ENCODE measurements around the gene GRK7. TPM values are rescaled to one million over a fixed set of nuclear protein-coding genes. Genes with fewer than 3 reads are reported as not detected.

The GRK7 gene
- total RNA-seq (under 1 TPM in 2 of 9 donors, not detected in 7; 0.07 to 0.11 TPM), polyA plus RNA-seq (under 1 TPM in 1 of 3 donors, not detected in 2; 0.07 TPM)
- long read RNA-seq, donor 1: 0 reads
- long read RNA-seq, donor 2: 0 reads
- long read RNA-seq, donor 3: 0 reads
- long read RNA-seq, donor 4: 0 reads
- long read RNA-seq, donor 5, partial matches to known transcripts: 0 of 1 reads
- long read RNA-seq, donor 5, other reads (novel, unspliced or antisense): 1 of 1 reads
- long read RNA-seq, donor 6: 0 reads
- long read RNA-seq, donor 7: 0 reads
- long read RNA-seq, donor 8: 0 reads
- long read RNA-seq, donor 9: 0 reads
- long read RNA-seq, donor 10: 0 reads

- Histone ChIP-seq H3K9me3 (replicated peaks in 1 of 3) (no peaks in the 10 kb centered on the region), H3K4me3 (no peak within 1 kb of the TSS), H3K4me1 (replicated peaks in 1 of 2) (no peaks in the 10 kb centered on the region), H3K27me3 (no peaks in the 10 kb centered on the region), H3K36me3 (replicated peaks in 1 of 2) (no peaks in the 10 kb centered on the region), H3K27ac (no peak within 1 kb of the TSS)
- WGBS, 4 donors: 91 to 96% (median 93%) methylated on average over 9 of the region's 9 CpGs
- intact Hi-C loops (cut with DNase I): no loop called here
- DNase-seq: no peak
- TF ChIP-seq POLR2A (IDR thresholded peaks at IDR 0.05) (no peak), CTCF (IDR thresholded peaks at IDR 0.05) (no peak)
Observed at GRCh38 chr3:141763088-141763750, at the start of gene GRK7. Gene GRK7 (plus strand): TSS chr3:141763408. CDS start chr3:141778285, 14,877 bp downstream.

GRCh38 chr3:141714671-141715070 lies 48.5 kb upstream of the GRK7 start:
- DNase-seq: no peak
- Histone ChIP-seq H3K4me1 (replicated peaks in 1 of 2) (peaks cover 8 to 11% of the 10 kb centered on the region in 2 donors), H3K27ac (no peak overlapping the region), H3K9me3 (replicated peaks in 1 of 3) (no peaks in the 10 kb centered on the region), H3K27me3 (no peaks in the 10 kb centered on the region), H3K36me3 (replicated peaks in 1 of 2) (no peaks in the 10 kb centered on the region), H3K4me3 (no peak overlapping the region)
- WGBS, 4 donors: 75 to 100% (median 92%) methylated on average over 1 of the region's 1 CpG
- intact Hi-C loops (cut with DNase I): no loop called here
- TF ChIP-seq CTCF (IDR thresholded peaks at IDR 0.05): no peak
- no peak for TF ChIP-seq POLR2A (IDR thresholded peaks at IDR 0.05)

- no peak for TF ChIP-seq CTCF (IDR thresholded peaks at IDR 0.05)
- TF ChIP-seq POLR2A (IDR thresholded peaks at IDR 0.05): no peak
- intact Hi-C loops (cut with DNase I): loop anchor here in 1 of 2 donors (10.0 kb wide), 1 partner anchor 127 kb away; no protein-coding TSS in a partner anchor
- WGBS, 4 donors: 90 to 100% (median 92%) methylated on average over 2 of the region's 2 CpGs
Observed at GRCh38 chr3:141722081-141722480, 41.1 kb upstream of the GRK7 start.

GRCh38 chr3:141722648-141723047 lies 40.6 kb upstream of the GRK7 start:
- no peak for DNase-seq
- intact Hi-C loops (cut with DNase I): loop anchor here in 1 of 2 donors (10.0 kb wide), 1 partner anchor 128 kb away; no protein-coding TSS in a partner anchor
- no peaks in the 10 kb centered on the region for H3K36me3 ChIP-seq (replicated peaks in 1 of 2)
- no peak overlapping the region for H3K4me3 ChIP-seq
- WGBS, 4 donors: 76 to 88% (median 85%) methylated on average over 2 of the region's 2 CpGs
- H3K9me3 ChIP-seq (replicated peaks in 1 of 3): no peaks in the 10 kb centered on the region
- no peaks in the 10 kb centered on the region for H3K27me3 ChIP-seq
- no peaks in the 10 kb centered on the region for H3K4me1 ChIP-seq (replicated peaks in 1 of 2)
- TF ChIP-seq POLR2A (IDR thresholded peaks at IDR 0.05): no peak
- no peak for TF ChIP-seq CTCF (IDR thresholded peaks at IDR 0.05)
- H3K27ac ChIP-seq: no peak overlapping the region

More at GRCh38 chr3:141722081-141722480, 41.1 kb upstream of the GRK7 start:
- Histone ChIP-seq H3K27me3 (no peaks in the 10 kb centered on the region), H3K4me3 (no peak overlapping the region), H3K27ac (no peak overlapping the region), H3K9me3 (replicated peaks in 1 of 3) (no peaks in the 10 kb centered on the region), H3K4me1 (replicated peaks in 1 of 2) (no peaks in the 10 kb centered on the region), H3K36me3 (replicated peaks in 1 of 2) (no peaks in the 10 kb centered on the region)
- no peak for DNase-seq
